GM12891 (cell line): ENCODE measurements around the gene SAE1.

ENCODE experiments used
- PAX5 ChIP-seq: IDR thresholded peaks from 2 replicates; pipeline ENCODE4 v1.6.1; 2011; ENCODE audit warnings: low read length, moderate library complexity, mild to moderate bottlenecking; ENCODE audit not compliant: insufficient read depth, severe bottlenecking
- POLR2A ChIP-seq: IDR thresholded peaks from 2 replicates; pipeline ENCODE4 v1.6.1; 2011; ENCODE audit warnings: low read depth, low read length, control low read depth
- POLR2AphosphoS5 ChIP-seq: IDR thresholded peaks from 2 replicates; pipeline ENCODE4 v1.6.1; 2011; ENCODE audit warnings: low read depth, low read length, control low read depth
- POU2F2 ChIP-seq: IDR thresholded peaks from 2 replicates; pipeline ENCODE4 v1.6.1; 2011; ENCODE audit warnings: low read depth, mild to moderate bottlenecking, control low read depth, low read length, moderate library complexity
- SPI1 ChIP-seq: IDR thresholded peaks from 2 replicates; pipeline ENCODE4 v1.6.1; 2011; ENCODE audit warnings: low read depth, low read length, control low read depth
- TAF1 ChIP-seq: IDR thresholded peaks from 2 replicates; pipeline ENCODE4 v1.6.1; 2011; ENCODE audit warnings: low read depth, low read length, control low read depth

DNA sequence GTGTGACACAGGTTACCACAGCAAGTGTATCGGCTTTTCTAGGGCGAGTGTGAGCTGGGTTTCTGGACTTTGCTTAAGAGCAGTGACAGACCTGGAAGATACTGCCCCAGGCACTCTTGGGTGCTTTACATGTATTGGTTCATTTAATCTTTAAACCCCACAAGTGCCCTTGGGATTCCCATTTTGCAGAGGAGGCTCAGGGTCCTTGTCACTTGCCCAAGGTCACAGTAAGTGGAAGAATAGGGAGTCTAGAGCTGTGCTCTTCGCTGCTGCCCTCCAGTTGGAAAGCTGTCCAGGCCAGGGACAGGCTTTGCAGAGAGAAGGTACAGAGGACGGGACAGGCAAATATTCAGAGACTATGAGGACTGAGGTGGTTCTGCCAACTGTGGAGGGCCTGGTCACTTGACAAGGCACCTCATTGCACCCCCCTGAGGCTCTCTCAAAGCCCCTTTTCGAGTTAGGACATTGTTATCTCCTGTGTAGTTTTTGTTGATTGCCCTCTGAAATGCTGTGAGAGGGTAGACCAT, 57.9 kb downstream of the SAE1 start:
- TF ChIP-seq POLR2A, result no peak
- TF ChIP-seq POLR2AphosphoS5, result no peak
- TF ChIP-seq TAF1, result no peak
- TF ChIP-seq PAX5, result no peak
- TF ChIP-seq SPI1, result no peak
- no peak for TF ChIP-seq POU2F2
